ENCODE data around the gene MAPK10.
"Not testable (repeated sequence)": the region's sequence is repeated elsewhere in the genome, so short reads cannot be mapped to it uniquely, and the experiment has no call there.

MAPK10 gene

DNA sequence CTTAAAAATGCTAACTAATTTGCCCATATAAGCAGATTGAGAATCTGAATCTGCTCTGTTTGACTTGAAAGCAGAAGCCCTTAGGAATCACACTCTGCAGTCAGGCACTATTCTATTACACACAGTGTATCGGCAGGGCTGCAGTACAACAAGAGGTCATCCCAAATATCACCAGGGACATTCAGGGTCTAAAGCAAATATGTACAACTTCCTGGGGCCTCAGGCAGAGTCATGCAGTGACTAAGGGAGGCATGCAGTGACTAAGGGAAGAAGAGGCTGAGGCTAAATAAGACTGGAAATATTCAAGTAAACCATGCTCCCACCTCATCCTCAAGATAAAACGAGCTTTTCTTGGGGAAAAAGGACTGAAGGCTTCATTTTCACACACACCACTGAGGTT lies 20.9 kb downstream of the MAPK10 start:
- DNase-seq (ENCODE audit: low read depth), result no peak

DNA sequence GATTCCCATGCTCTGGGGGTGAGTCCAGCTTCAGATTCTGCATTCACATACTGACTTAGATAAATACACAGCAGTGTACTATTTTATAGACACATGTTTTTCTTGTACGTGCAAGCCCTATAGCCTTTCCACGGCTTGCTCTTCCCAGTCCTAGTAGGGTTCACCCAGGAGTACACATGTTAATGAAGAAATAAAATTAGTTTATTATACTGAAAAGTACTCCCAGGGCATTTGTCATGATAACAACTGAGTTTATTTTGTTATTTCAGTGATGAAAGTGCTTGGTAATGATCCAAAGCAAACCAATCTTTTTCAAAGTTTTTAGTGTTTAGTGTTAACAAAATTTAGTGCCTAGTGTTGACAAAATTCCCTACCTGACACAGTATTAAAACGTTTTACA lies 21.3 kb downstream of the MAPK10 start:
- DNase-seq (ENCODE audit: low read depth), result no peak

- DNase-seq (ENCODE audit: low read depth), result no peak
Observed at GRCh38 chr4:86334020-86334750, 25.7 kb downstream of the MAPK10 start.

- DNase-seq (ENCODE audit: low read depth), result no peak
Observed at GRCh38 chr4:86333236-86333635, 26.6 kb downstream of the MAPK10 start.

DNA sequence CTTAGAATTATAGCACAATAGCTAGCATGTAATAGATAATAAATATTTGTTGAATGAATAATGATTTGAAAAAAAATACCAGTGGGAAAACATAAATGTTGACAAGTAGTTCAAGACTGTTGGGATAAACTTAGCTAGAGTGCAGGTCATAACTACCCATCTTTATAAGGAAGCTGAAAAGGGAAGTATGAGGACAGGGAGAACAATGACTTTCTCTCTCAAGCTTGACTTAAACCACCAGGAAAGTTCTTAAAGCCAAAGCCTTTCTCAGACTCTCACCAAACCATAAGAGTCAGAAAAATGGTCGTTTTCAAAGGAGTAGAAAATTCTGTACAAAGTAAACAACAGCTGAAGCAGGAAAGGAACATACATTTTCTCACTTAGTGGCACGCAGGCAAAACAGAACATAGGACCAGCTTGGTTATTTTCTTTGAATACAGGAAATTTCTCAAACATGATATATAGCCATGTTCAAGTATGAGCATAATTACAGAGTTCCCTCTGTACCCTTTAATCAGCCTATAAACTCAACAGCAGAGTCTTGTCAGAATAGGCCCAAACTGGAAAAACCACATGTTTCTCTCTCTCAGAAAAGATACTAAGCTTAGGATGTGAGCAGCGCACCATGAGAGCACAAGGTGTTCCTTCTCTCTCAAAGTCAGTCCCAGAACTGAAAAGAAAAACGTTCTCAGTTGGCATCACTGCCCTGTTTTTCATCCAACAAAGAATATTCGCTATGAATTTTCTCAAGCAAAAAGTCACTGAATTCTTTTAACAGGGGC lies 28.7 kb downstream of the MAPK10 start:
- no peak for DNase-seq (ENCODE audit: low read depth)

GRCh38 chr4:86330411-86330810 lies 29.4 kb downstream of the MAPK10 start:
- DNase-seq (ENCODE audit: low read depth), result not testable (repeated sequence)

- no peak for DNase-seq (ENCODE audit: low read depth)
Observed at GRCh38 chr4:86329431-86329830, 30.4 kb downstream of the MAPK10 start.

DNA sequence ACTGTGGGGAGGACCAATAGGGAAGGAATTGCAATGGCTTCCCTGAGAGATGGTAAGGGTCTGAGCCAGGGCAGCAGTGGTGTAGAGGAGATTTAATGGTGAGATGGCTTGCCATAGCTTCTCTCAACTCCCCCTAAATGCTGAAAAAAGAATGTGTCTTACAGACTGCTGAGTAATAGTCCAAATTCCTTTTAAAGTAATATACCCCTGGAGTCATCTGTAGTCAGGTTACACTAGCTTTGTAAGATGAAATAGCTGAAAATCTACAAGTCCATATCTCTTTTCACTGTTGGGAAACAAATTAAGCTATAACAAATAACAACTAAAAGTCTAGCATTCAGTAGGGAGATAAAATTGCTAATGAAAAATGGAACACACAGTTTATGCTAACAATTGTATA lies 33.5 kb downstream of the MAPK10 start:
- DNase-seq (ENCODE audit: low read depth), result no peak

GRCh38 chr4:86319390-86319789 lies 40.5 kb downstream of the MAPK10 start:
- no peak for DNase-seq (ENCODE audit: low read depth)

DNA sequence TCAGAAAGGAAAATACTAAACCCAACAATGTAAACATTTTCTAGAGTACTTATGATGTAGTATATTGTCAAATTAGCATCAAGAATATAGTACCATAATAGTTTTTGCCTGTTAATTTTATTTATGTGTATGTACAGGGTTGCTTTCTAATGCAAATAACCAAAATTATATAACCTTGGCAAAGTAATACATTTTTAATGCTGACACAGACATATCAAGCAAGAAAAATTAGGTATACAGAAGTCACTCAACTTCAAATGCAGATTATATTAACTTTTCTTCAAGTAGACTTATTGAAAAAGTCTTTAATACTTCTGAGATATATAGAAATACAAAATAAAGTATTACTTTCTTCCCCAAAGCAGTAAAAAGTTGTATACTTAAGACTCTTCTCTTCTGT lies 44.3 kb downstream of the MAPK10 start:
- no peak for DNase-seq (ENCODE audit: low read depth)

GRCh38 chr4:86313656-86314055 lies 46.2 kb downstream of the MAPK10 start:
- DNase-seq (ENCODE audit: low read depth), result no peak

GRCh38 chr4:86307432-86307831 lies 52.4 kb downstream of the MAPK10 start:
- DNase-seq (ENCODE audit: low read depth), result no peak

DNA sequence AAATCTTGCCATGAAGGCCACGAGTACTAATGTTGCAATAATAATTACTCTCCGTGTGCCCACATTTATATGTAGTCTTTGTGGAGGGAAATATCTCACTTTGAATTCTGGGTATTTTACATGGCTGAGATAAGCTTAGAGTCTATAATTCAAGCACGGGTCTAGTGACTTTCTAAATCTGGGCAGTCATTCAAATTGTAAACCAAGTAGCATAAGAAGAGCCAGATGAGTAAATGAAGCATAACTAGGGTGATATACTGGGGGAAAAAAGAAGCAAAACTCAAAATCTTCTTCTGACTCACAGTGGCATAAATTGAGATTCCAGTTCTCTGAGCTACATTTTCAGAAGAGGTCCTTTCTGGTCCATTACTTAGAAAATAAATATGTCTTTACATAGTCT lies 53.0 kb downstream of the MAPK10 start:
- DNase-seq (ENCODE audit: low read depth), result no peak

GRCh38 chr4:86302830-86303229 lies 57.0 kb downstream of the MAPK10 start:
- no peak for DNase-seq (ENCODE audit: low read depth)

GRCh38 chr4:86302251-86302650 lies 57.6 kb downstream of the MAPK10 start:
- DNase-seq (ENCODE audit: low read depth), result no peak

- DNase-seq (ENCODE audit: low read depth), result no peak
Observed at GRCh38 chr4:86300516-86300915, 59.3 kb downstream of the MAPK10 start.

- DNase-seq (ENCODE audit: low read depth), result no peak
Observed at GRCh38 chr4:86296865-86297264, 63.0 kb downstream of the MAPK10 start.

- no peak for DNase-seq (ENCODE audit: low read depth)
Observed at GRCh38 chr4:86294883-86295282, 65.0 kb downstream of the MAPK10 start.

DNA sequence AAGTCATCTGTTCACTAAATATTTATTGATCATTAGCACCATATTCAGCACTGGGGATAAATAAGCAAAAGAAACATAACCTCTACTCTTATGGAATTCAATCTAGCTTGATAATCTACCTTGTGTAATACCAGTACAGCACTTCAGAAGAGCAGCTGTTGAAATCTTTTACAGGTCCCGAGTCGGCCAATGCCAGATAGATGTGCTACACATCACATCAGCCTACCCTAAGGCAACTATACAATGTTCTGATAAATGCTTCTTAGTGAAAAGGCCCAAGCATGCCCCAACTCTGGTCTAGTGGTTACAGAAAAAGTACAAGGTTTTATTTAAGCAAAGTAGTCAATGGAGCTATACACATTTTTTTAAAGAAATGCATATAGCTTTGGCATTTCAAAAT lies 68.7 kb downstream of the MAPK10 start:
- no peak for DNase-seq (ENCODE audit: low read depth)

GRCh38 chr4:86286726-86287125 lies 73.1 kb downstream of the MAPK10 start:
- no peak for DNase-seq (ENCODE audit: low read depth)

DNA sequence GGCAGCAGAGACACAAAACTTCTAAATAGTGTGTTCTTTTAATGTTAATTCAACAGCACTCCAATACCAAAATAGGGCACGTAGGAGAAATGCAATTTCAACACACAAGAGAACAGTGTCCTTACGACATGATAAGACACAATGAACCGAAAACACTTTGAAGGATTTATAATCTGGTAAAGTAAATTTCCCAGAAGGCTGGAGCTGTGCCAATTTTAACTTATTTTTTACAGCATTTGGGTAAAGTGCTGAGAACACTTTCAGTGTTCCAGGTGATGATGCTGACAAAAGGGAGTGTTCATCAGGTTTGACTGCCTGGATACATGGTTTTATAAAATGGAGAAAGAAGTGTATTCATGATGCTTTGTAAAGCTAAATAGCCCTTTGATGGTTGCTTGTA lies 76.5 kb downstream of the MAPK10 start:
- DNase-seq (ENCODE audit: low read depth), result no peak

- DNase-seq (ENCODE audit: low read depth), result no peak
Observed at GRCh38 chr4:86280246-86280645, 79.6 kb downstream of the MAPK10 start.

GRCh38 chr4:86279293-86279960 lies 80.4 kb downstream of the MAPK10 start:
- no peak for DNase-seq (ENCODE audit: low read depth)
